ENCODE results near the gene TOE1.
"Not testable (repeated sequence)": the region's sequence is repeated elsewhere in the genome, so short reads cannot be mapped to it uniquely, and the experiment has no call there.

The TOE1 gene

GRCh38 chr1:45355683-45356082 lies 15.7 kb downstream of the TOE1 start:
- DNase-seq, result no peak

- no peak for DNase-seq
Observed at GRCh38 chr1:45356186-45356585, 16.2 kb downstream of the TOE1 start.

GRCh38 chr1:45359882-45360513 lies 20.0 kb downstream of the TOE1 start:
- DNase-seq, result peak; percentile 39 to 75

- peak; percentile 10 to 33 for DNase-seq
Observed at GRCh38 chr1:45360981-45361380, 21.0 kb downstream of the TOE1 start.

DNA sequence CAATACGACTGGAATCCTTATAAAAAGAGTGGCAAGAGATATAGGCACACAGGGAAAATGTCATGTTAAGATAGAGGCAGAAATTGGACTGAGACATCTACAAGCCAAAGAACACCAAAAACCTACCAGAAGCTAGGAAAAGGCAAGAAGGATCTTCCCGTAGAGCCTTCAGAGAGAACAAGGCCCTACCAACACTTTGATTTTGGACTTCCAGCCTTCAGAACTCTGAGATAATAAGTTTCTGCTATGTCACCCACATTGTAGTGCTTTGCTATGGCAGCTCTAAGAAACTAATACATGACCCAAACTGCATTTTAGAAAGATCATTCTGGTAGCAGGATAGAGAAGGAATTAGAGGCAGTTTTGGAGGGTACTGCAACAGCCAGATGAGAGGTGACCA lies 24.3 kb downstream of the TOE1 start:
- DNase-seq, result no peak

DNA sequence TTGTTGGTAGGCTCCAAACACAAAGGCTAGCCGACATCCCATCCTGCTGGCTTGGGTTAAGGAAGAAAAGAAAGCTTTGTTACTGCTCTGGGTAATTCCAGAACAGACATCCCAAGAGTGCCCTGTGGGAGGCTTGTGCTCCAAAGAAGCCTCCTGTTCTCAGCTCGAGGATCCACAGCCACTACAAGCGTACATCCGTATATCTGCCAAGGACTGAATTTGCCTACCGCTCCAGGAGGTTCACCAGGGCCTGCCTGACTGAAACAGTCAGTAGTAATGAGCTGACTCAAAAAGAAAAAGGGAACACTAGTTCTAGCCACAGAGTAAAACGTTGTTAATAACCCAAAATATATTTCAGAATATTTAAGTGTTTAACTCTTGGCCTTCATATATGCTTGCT lies 25.1 kb downstream of the TOE1 start:
- no peak for DNase-seq

- no peak for DNase-seq
Observed at GRCh38 chr1:45370575-45370974, 30.6 kb downstream of the TOE1 start.

- DNase-seq, result no peak
Observed at GRCh38 chr1:45373573-45373972, 33.6 kb downstream of the TOE1 start.

GRCh38 chr1:45375104-45376090 lies 35.4 kb downstream of the TOE1 start:
- DNase-seq, result no peak

DNA sequence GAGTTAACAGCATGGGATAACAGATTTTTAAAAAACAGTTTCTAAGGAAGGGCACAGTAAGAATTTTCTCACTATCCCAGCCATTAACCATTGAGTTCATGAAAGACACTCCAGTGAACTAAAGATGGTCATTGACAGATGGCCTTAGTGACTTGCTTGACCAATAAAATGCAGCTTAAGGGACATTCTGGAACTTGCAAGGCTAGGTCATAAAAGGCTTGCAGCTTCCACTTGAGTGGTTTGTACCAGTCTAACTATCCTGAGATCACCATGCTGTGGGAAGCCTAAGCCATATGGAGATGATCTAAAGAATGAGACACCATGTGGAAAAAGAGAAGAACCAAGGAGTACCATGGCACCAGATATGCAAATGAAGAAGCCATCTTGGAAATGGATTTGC lies 38.2 kb downstream of the TOE1 start:
- DNase-seq, result no peak

- DNase-seq, result no peak
Observed at GRCh38 chr1:45379524-45379923, 39.6 kb downstream of the TOE1 start.

DNA sequence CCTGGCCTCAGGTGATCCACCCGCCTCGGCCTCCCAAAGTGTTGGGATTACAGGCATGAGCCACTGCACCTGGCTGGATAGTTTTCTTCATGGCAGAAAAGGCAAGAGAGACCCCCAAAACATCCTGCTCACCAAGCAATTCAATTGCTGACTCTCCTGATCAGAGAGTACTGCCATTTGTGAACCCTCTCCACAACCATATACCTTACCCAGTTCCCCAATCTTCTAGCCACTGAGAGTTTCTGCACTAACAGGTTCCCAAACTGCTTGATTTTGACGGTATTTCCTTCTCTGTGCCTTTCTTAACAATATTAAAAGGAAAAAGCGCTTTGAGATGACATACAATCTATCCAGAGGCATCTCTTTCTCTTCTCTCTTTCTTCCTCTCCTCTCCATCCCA lies 40.2 kb downstream of the TOE1 start:
- DNase-seq, result no peak

DNA sequence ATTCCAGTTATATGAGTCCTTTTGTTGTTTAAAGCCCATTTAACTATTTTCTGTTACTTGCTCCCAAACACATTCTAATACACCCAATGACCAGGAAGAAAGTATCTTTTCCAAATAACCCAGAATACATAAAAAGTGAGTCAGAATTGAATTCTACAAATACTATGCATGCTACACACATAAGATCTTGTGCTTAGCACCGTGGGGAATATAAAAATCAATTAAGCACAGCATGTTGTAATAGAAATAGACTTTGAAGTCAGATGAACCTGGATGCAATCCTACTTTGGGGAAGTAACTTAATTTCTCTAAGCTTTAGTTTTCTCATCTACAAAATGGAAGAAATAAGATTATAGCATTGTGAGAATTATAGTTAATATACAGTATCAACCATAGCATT lies 40.8 kb downstream of the TOE1 start:
- no peak for DNase-seq

DNA sequence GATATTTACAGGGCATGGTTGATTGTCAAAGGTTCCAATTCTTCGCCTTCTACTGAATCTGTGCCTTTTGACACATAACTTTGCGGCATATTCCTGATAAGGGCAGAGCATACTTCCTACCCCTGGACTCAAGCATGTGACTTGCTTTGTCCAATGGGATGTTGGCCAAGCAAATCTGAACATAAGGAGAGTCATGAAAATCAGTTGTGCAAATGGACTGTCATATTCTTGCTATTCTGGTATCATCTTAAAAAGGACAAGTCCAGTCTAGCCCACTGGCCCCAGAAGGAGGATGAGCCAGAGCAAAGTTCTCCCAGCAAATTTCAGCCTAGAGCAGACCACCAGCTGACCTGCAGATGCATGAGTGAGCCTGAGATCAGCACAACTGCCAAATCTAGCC lies 41.3 kb downstream of the TOE1 start:
- no peak for DNase-seq

- no peak for DNase-seq
Observed at GRCh38 chr1:45383191-45383590, 43.2 kb downstream of the TOE1 start.

- DNase-seq, result not testable (repeated sequence)
Observed at GRCh38 chr1:45384213-45384612, 44.2 kb downstream of the TOE1 start.

DNA sequence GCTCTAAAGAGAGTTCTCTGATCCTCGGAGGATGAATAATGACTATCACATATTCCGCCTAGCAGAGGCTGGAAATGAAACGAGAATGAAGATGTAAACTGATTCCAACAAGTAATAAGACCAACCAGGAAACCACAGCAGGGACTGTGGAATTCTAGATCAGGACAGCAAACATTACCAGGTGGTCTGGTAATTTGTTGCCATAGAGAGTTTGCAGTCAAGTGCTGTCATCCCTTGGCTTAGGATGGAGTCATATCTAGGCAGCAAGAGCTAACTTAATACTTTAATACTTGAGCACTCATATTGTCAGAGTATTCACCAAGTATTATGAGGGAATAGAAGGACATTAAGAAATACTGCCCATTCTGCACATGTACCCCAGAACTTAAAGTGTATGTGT lies 45.3 kb downstream of the TOE1 start:
- no peak for DNase-seq

DNA sequence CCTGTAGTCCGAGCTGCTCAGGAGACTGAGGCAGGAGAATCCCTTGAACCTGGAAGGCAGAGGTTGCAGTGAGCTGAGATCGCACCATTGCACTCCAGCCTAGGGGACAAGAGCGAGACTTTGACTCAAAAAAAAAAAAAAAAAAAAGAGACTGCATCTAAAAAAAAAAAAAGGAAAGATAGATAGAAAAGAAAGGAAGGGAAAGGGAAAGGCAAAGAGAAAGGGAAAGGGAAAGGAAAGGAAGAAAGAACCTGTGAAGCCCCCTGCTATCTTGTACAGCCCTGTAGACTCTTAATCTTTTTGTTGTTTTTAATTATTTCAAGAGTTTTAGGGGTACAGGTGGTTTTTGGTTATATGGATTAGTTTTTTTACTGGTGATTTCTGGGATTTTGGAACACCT lies 46.2 kb downstream of the TOE1 start:
- no peak for DNase-seq

Data from inflammatory macrophage treated with lipopolysaccharide for 1 hour (primary cell).